ENCODE data around the gene EXOC6.

Gene EXOC6

DNA sequence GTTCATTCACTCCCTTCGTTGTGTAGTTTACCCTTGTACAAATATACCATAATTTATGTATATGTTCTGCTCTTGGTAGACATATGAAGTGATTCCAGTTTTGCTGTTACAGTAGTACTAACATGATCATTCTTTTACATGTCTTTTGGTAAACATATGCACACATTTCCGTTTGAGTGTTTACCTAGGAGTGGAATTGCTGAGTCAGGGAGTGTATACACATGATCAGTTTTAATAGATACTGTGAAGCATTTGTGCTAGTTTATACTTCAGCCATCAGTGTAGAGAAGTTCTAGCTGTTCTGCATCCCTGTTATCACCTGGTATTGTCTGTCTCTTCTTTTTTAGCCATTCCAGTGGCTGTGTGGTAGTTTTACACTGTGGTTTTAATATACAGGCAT is 177.8 kb downstream of the EXOC6 start:
- no peak for DNase-seq (ENCODE audit: low read depth)

DNA sequence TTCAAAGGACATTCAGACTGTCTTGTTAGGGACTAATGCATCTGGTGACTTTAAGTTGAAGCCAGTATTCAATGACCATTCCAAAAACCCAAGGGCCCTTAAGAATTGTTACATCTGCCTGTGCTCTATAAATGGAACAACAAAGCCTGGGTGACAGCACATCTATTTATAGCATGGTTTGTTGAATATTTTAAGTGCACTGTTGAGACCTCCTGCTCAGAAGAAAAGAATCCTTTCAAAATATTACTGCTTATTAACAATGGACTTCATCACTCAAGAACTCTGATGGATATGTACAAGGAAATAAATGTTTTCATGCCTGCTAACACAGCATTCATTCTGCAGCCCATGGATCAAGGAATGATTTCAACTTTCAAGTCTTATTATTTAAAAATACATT is 179.2 kb downstream of the EXOC6 start:
- no peak for DNase-seq (ENCODE audit: low read depth)

DNA sequence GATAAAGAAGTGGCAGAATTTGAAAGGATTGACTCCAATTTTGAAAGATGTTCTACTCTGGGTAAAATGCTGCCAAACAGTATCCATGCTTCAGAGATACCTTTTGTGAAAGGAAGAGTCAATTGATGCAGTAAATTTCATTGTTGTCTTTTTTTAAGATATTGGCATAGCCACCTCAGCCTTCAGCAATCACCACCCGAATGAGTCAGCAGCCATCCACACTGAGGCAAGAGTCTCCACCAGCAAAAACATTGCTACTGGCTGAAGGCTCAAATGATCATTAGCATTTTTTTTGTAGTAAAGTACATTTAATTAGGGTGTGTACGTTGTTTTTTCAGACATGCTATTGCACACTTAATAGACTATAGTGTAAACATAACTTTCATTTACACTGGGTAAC is 180.6 kb downstream of the EXOC6 start:
- DNase-seq (ENCODE audit: low read depth): no peak

DNA sequence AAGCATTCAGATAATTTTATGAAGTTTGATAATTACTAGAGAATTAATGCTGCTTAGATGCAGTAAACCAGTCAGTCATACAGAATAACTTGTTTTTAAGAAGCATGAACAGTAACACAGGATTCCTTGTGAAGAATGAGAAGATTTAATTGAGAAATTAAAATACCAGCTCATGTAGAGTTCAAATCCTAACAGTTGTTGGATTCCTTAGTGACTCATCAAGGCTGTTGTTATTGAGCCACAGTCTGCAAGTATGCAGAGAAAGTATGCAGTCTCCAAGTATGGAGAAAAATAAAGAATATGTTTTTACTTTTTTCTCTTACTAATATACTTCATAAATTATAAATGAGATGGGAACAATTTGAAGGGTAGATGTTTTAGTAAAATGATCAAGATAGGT is 182.1 kb downstream of the EXOC6 start:
- peak; percentile 44 for DNase-seq (ENCODE audit: low read depth)

DNA sequence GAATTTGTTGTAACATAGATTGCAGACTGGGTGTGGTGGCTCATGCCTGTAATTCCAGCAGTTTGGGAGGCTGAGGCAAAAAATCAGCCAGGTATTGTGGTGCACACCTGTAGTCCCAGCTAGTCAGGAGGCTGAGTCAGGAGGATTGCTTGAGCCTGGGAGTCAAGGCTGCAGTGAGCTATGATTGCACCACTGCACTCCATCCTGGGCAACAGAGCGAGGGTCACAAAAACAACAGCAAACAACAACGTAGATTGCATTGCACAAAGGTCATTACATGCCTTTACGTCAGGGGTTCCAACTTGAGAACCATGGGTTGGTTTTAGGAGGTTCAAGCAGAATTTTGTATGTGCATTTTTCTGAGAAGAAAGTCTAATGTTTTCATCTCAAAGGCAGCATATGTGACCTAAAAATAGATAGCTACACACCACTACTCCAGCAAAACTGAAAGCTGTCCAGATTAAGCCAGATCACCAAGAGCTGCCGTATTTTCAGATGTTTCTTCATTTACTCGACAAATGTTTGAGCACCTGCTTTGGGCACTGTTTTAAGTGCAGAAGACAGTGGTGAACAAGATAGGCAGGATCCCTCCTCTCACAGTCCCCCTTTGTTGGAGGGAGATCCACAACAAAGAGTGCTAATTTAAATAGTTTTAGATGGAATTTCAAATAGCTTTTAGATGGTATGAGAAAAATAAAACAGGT is 183.9 kb downstream of the EXOC6 start:
- DNase-seq (ENCODE audit: low read depth): no peak

DNA sequence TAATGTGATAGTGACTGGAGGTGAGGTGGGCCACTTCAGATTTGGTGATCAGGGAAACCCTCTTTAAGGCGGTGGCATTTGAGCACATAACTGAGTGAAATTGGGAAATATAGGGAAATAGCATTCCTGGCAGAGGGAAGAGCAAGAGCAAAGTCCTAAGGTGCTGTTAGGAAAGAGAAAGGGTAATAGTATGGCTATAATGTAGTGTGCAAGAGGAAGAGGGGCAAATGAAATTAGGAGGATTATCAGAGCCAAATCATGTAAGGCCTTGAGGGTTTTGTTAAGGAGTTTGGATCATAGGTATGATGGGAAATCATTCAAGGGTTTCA is 184.5 kb downstream of the EXOC6 start:
- no peak for DNase-seq (ENCODE audit: low read depth)

DNA sequence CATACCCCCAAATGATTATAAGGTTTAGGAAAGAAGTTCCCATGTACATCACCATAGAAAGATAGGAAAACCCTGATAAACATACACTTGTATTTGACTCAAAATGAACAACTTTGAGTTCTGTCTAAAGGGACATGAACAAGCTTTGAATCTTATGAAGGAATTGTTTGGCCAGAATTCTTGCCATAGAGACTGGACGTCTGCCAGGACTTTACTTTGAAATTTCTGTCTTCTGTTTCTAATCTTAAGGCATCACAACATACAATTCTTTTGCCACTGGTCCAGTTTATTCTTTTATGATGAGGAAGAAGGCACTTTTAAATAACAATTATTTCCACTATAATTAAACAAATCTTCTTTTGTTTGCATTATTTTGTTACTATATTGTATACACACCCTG is 186.1 kb downstream of the EXOC6 start:
- no peak for DNase-seq (ENCODE audit: low read depth)

DNA sequence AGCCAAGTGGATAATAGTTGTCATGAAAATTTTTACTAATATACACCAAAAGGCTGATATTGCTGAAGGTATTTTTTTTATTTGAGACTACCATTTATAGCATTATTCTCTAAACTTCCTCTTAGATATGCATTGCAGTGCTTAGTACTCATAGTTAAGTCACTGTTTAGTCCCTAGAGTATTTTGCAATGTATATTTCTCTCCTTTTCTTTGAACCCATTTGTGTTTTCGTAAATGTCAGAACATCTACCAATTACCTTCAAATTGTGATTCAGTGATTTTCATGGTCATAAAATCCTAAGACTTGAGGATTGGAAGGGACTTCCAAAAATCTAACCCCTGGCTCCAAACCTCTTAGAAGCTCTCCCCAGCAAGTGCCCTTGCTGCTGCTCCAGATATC is 190.8 kb downstream of the EXOC6 start:
- DNase-seq (ENCODE audit: low read depth): no peak

DNA sequence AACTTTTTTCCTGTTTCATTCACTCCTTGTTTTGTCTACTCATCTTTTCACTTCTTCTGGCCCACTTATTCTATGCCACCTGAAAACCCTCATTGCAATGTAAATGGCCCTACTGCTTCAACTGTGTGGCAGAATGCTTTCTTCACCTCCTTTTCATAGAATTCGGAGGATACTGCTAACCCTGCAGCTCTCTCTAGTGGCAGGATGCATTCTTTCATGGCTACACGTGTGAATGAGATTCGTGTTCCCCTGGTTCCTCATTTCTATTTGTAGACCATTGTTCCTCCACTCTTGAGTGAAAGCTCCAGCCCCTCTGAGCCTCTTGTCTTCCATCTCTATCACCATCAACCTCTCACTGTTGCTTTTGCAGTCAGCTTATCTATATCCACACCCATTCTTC is 191.4 kb downstream of the EXOC6 start:
- DNase-seq (ENCODE audit: low read depth): no peak

DNA sequence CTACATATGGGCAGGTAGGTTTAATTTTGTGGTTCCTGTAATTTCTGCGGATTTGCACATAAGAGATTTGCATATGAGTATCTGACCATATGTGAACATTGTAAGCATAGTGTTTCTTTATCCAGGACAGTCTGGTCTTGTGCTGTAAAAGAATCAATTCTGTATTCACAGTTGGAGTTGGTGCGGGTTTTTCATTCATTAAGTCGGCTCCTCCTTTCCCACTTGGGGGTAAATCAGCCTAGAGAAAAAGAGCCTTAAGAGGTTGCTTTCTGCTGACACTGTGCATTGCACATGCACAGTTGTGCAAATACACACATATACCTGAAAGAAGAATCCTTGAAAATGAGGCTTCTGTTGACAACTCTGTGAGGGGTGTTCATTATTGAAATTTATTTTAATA is 206.2 kb downstream of the EXOC6 start:
- no peak for DNase-seq (ENCODE audit: low read depth)

DNA sequence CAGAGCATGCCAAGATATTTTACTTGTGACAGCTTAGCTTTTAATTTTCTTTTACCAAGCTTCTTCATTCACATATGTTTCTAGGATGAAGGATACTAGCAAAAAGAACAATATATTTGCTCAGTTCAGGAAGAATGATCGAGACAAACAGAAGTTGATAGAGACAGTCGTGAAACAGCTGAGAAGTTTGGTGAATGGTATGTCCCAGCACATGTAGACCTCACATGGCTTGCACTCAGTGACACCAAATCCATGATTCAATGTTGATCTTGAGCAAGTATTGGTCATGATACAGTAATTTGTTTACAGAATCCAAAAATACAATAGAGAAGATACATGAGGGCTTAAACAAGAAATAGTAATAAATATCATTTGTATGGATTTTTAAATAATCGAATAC is 209.8 kb downstream of the EXOC6 start:
- DNase-seq (ENCODE audit: low read depth): no peak

DNA sequence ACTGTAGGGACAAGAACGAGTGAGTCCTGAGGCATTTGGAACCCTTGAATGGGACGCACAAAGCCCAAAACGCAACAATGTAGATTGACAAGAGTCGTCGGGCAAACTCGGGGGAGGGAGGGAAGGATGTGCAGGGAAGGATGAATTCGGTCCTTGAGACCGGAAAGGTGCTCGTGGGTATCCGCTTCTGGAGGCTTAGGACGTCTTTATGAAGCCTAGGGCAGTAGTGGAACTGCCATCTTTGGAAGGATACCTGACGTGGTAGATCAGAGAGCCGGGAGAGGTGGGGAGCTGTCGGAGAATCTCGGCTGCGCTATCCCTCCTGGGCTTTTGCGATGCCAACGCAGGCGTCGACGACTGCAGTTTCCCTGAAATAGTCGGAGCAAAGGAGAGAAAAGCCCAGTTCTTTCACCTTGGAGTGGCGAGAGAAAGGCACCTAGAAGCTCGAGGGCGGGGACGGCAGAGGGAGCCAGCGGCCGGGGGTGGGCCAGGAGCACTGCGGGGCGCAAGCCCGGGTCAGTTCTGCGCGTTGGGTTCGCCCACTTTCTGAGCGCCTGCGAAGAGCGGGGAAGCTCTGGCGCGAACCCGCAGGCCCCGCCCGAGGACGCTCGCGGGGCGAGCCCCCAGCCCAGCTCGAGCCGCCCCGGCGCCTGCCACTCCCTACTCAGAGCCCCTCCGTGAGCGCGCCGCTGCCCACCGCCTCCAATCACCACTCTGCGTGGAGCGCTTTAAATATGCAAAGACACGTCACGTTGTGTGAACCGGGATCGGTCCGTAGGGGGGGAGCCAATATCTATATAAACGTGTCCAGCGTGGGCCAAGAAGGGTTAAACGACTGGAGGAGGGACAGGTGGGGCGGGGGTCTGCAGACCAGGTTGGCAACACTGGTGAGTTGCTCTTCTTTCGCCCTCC is 211.9 kb downstream of the EXOC6 start, which contains the start of gene CYP26C1:
CYP26C1 (plus strand) TSS at position 824 of the 912 bp plus-strand sequence. CDS start 466 bp downstream, outside the sequence.
- DNase-seq (ENCODE audit: low read depth): no peak

DNA sequence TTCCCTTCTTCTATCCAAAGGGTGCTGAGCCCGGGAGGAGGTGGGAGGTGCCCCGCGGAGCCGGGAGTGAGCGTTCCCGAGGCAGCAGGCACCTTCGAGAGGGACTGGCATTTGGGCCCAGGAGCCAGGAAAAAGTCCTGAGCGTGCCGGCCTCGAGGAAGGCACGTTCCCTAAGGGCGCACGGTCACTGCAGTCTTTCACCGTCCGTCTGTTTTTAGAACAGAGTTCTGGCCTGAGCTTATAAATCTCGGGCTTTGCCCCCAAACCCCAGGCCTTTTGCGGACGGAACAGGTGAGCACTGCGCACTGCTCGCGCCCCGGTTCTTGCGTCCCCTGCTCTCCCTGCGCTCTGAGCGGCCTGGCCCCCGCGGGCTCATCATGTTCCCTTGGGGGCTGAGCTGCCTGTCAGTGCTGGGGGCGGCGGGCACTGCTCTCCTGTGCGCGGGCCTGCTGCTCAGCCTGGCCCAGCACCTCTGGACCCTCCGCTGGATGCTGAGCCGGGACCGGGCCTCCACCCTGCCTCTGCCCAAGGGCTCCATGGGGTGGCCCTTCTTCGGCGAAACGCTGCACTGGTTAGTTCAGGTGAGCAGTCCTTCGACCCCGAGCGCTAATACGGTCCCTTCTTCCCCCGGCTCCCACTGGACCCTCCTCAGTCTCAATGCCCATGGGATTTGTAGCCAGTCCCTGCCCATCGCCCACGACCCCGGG is 212.7 kb downstream of the EXOC6 start:
- DNase-seq (ENCODE audit: low read depth): no peak

DNA sequence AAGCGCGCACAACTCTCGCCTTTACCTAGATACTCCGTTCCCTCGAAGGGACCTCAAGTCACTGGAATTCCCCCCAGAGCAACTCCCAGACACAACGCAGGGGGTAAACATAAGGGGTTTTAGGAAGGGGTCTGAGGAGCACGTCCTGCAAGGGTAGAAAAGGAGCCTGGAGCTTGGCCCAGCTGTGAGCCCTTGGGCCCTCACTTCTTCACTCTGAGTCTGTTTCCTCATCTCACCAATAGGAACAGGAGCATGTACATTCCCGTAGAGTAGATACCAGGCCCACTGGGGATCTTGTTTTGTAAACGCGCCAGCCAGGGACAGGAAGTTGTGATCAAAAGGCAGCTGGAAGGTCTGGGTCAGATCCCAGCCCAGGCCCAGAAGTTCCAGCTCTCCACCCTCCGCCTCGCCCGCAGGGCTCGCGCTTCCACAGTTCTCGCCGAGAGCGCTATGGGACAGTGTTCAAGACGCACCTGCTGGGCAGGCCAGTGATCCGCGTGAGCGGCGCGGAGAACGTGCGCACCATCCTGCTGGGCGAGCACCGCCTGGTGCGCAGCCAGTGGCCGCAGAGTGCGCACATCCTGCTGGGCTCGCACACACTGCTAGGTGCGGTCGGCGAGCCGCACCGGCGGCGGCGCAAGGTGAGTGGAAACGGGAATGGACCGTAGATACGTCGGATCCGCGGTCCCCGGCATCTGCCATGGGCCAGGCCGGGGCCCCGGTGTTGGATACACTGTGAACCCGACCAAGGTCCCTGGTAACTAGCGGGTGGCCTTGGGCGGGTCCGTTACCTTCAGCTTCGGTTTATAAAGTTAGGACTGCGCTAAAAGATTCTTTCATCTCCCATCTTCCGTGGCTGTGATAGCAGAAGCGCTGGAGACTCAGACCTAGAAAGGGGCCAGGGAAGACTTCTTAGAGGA is 213.5 kb downstream of the EXOC6 start:
- no peak for DNase-seq (ENCODE audit: low read depth)

DNA sequence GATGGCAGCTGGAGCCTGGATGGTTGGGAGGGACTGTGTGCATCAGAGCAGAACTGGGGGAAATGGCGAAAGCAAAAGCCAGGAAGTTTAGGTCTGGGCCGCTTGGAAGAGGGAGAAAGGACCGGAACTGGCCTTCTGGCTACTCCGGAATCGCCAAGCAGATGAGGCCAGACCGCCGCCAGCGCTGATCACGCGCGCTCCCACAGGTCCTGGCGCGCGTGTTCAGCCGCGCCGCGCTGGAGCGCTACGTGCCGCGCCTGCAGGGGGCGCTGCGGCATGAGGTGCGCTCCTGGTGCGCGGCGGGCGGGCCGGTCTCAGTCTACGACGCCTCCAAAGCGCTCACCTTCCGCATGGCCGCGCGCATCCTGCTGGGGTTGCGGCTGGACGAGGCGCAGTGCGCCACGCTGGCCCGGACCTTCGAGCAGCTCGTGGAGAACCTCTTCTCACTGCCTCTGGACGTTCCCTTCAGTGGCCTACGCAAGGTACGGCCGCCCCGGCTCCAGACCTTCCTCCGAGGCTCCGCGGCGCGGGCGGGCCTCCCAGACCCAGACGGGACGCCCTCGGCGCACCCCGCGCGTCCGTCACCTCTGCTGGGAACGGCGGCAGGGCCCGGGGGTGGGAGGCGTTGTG is 214.3 kb downstream of the EXOC6 start:
- no peak for DNase-seq (ENCODE audit: low read depth)

DNA sequence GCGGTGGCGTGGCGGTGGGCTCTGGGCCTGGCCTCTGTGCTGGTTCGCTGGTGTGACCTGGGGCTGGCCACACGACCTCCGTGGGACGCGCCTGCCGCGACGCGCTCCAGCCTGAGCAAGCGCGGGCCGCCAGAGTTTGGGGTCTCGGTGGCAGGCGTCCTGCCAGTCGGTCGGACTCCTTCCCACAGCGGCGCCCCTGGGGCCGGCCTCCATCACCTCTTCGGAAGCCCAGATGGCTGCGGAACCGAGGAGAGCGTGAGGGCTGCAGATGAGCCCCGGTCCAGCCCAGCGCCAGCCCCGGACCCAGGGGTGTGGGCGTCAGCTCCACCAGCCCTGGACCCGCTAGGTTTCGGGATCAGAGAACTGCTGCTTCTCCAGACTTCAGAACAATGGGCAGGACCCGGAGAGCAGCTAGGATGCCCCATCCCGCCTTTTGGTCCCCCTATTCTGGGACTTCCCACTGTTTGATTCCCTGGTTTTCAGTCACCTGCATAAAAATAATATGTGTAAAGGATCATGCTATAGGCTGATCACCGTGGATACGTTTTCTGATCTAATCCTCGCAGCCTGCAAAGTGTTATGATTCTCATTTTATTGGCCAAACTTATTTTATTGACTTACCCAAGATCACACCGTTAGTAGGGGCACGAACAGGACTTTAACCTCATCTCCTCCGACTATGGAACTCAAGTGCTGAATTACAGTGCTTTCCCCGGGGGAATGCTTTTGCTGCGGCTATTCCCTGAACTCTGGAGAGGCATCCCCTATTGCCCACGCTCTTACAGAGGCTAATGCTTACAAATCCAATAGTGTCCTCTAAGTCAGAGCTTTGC is 215.0 kb downstream of the EXOC6 start:
- DNase-seq (ENCODE audit: low read depth): no peak

DNA sequence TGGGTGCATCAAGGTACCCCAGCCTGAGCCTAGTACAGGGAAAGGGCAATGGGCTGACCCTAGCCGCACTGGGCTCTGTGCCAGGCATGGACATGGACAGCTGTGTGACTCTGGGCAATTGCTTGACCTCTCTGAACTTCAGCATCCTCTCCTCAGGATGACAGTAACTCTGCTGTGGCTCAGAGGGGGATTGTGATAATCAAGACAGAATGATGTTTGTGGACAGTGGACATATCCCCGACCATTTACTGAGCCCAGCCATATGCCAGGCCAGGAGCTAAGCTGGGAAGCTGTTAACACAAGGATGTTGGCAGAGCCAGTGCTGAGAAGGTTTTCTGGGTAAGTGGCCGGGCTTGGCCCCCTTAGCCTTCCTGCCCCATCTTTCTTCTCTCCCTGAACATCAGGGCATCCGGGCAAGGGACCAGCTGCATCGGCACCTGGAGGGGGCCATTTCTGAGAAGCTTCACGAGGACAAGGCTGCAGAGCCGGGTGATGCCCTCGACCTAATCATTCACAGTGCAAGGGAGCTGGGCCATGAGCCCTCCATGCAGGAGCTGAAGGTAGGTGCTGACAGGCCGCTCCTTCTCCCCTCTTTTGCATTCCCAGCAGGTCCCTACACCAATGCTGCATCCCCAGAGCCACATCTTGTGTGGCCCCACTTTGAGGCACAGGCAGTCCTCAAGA is 215.8 kb downstream of the EXOC6 start:
- no peak for DNase-seq (ENCODE audit: low read depth)

DNA sequence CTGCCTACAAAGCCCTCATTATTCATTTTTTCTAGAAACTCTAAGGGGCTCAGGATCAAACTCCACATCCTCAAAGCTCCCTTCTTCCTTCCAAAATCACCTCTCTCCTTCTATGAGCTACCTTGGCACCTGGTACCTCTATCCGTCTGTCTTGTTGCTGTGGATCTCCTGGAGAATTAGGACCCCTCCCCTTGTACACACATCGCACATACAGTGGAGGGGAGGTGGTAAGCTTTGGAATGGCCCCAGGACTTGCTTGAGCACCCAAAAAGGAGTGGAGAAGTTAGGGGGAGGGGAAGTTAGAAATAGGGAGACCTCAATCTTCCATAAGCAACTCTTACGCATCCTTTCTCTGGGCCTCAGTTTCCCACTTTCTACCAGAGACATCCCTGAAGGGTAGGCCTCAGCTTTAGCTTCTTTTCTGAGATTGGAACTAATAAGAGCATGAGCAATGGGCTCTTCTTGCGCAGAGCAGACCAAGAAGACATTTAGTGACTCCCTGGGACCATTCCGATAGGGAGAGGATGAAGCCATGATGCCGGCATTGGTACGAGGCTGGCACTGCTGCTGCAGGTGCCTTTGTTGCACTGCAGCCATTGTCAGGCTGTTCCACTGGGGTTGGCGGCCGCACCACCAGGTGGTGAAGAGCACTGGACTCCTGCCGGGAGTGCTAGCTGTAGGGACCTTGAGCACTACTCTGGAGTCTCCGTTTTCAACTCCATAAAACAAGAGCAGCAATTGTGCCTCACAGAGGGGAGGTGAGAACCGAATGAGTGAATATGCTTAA is 216.7 kb downstream of the EXOC6 start:
- DNase-seq (ENCODE audit: low read depth): no peak
